ENCODE results near the gene GAK.
"Not testable (repeated sequence)": the region's sequence is repeated elsewhere in the genome, so short reads cannot be mapped to it uniquely, and the experiment has no call there.

The GAK gene

DNA sequence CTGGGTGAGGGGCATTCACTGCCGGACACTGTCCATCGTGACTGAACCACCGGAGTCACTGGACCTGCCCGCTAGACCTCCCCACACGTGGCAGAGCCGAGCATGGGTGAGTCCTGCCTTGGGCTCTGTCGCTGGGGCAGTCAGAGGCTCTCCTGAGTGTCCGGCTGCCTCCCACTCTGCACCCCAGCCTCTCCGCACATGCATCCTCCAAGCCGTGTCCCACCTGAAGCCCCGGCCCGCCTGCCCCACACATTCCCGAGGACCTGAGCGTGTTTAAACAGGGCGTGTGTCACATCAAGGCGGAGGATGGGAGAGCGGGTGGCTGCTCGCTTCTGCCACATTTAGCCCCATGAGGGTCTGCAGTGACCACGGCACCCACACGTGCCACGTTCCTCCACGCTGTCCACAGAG, 110.9 kb downstream of the GAK start:
- DNase-seq (ENCODE audit: extremely low read depth in 1 of 2, low read depth in 1 of 2): no peak

DNA sequence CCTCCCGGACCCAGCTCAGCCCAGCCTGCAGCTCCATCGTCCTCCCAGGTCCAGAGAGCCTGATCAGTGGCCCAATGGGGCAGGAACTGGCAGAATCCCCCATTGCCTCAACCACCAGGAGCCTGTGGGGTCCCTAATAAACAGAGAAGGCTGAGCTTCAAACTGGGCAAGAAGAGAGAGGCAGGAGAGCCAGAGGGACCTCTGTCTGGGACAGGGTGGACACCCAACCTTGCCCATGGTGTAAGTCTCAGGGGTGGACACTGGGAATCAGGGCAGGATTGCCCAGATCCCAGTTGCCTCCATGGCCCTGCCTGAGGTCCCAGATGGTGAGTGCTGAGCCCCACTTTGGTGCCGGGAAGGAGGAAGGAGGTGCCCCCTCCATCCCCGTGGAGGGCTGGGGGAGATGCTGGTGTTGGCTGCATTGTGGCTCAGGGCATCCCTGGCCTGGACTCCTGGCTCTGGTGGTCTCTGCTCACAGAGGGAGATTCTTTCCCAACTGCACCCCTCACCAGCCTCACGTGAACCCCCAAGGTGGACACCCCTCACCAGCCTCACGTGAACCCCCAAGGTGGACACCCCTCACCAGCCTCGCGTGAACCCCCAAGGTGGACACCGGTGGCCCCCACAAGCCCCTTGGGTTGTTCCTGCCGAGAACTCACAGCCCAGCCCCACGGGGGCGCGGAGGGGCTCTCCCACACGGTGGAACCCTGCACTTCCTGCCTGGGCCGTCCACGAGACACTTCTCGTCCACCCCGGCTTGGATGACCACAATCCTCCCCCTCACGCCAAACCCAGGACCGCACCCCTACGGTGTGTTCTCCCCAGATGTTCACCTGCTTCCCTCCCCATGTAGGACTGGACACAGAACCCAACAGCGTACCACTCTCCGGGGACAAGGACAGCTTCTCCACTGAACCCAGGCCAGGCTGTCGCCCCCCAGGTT, 111.6 kb downstream of the GAK start:
- no peak for DNase-seq (ENCODE audit: extremely low read depth in 1 of 2, low read depth in 1 of 2)

DNA sequence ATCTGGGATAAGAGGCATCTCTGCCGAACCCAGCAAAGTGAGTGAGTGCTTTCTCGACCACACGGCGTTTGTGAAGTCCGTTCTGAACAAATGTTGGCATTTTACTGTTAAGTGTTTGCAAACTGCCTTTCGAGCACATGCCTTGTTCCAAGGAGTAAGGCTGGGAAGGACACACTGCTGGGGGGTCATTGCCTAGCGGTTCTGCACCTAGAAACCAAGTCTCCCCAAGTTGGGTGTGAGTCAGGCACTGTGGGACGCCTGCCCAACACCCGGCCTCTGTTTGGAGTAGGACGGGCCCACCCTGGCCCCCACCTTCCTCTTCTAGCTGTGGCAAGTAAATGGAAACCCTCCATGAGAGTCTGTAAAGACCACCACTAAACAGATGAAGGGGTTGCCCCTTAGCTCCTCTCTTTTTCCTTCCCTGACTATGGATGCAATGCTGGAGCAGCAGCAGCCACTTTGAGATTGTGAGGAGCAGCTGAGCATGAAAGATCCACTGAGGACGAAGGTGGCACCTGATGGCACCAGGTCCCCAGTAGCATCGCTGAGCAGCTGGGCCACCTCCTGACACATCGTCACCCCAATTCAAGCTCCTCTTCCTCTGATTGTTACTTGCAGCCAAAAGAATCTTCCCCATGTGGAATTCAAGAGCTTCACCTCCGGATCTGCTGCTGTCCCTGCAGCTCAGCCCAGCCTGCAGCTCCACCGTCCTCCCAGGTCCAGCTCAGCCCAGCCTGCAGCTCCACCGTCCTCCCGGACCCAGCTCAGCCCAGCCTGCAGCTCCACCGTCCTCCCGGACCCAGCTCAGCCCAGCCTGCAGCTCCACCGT, 112.5 kb downstream of the GAK start:
- DNase-seq (ENCODE audit: extremely low read depth in 1 of 2, low read depth in 1 of 2): no peak

DNA sequence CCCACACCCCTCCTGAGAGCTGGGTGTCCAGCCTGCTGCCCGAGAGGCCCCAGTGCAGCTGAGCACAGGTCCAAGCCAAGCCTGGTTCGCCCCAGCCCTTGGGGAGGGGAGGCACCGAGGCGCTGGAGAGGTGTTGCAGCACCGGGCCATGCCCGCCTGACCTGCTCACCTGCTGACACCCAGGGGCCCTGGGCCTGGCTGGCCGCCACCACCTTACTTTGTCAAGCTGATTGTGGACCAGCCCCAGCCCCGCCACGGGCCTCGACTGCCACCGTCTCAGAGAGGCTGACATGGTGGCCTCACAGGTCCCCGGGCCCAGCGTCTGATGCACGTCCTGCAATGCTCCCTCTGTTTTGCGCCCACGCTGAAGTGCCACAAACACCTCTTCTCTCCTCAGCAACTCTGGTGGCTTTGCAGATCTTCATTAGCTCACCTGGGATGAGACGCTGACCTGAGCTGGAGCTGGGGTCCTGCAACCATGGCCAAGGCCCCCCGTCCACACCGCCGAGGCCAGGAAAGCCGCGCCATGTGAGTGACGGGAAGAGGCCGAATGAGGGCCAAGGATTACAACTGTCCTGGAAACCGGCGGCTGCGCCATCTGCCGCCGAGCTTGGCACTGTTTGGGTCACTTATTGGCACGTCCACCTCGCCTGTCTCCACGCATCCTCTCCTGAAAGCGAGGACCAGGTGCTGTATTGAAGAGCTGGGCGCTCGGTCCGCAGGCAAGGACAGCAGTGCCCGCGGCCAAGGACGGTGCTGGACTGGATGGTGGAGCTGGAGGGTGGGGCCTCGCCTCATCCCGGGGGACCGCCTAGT, 113.8 kb downstream of the GAK start:
- no peak for DNase-seq (ENCODE audit: extremely low read depth in 1 of 2, low read depth in 1 of 2)

DNA sequence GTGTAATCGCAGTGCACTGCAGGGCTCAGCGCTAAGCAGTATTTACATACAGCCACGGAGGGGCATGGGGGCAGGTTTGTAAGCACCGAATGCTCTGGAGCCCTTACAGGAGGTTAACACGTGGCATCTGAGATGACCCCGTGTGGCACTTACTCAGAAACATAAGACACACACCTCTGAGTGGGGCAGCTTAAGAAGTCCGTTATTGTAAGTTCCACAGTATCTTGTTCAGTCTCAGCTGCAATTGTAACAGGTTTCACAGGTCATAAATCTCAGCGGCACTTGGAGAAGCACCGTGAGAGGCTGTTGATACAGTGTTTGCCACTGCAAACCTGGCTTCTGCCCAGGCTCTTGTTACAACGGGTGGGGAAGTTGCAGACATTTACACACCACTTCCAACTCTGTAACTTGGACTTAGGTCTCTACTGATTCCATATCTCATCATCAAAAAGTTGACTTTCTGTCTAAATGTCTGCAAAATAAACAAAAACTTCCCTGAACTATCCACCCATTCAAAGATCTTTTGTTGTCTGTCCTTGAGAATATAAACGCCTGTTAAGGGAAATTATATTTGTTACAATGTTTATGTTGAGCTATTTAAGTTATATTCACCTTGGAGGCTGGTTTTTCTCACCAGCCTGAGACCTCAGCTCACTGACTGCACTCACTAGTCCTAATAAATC, 116.5 kb downstream of the GAK start:
- DNase-seq (ENCODE audit: extremely low read depth in 1 of 2, low read depth in 1 of 2): no peak

DNA sequence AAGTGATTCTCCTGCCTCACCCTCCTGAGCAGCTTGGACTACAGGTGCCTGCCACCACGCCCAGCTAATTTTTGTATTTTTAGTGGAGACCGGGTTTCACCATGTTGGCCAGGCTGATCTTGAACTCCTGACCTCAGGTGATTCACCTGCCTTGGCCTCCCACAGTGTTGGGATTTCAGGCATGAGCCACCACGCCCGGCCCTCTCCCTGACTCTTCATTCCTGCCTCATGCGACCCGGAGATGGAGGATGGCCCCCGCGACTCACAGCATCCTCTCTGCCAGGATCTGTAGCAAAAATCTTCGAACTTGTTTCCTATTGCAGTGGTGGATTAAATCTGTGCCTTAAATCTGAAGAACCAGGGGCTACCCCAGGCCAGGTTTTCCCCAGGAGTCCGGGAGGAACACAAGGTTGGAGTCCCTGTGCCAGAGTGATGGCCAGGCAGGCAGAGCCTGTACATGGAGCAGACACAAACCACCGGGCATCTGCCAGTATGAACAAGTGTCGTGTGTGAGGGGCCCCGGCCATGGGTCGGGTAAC, 117.7 kb downstream of the GAK start:
- DNase-seq (ENCODE audit: extremely low read depth in 1 of 2, low read depth in 1 of 2): no peak

DNA sequence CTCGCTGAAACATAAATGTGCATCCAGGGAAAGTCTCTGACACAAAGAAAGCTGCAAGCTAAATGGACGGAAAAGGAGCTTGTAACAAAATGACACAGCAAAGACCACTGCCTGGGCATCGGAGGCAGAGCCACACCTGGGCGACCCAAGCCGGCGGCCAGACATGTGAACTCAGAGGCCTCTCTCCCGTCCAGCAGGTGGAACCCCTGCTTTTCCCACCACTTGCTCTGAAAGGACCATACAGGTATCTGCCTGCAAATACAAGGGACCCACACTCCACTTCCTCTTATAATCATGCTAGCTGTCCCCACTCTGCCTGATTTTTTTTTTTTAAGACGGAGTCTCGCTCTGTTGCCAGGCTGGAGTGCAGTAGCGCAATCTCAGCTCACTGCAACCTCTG, 118.2 kb downstream of the GAK start:
- DNase-seq (ENCODE audit: extremely low read depth in 1 of 2, low read depth in 1 of 2): no peak

DNA sequence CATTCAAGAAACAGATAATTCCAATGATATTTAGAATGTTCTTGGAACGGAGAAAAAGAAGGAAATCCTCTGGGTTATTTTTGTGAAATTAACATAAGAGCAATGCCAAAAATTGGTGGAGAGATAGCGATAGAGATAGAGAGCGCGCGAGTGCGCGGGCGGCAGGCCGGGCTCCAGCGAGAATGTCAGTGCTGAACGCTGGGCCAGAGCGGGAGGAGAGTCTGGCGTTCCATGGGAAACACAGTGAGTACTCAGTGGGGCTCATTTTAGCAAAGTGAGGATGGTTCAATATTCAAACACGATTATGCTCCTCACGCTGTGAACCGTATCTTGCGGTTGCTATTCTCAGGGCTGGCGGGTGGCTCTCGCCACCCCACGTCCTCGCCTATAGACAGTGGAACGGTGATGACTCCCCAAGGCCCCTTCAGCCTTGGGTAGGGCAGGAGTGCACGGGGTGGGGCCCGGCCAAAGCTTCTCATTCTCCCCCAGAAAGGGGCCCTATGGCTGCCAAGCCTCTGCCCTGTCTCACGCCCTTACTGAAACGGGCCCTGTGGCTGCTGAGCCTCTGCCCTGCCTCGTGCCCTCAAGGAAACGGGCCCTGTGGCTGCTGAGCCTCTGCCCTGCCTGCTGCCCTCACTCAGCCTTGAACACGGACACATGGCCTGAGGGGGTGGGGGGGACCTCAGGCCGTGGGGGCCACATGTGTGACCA, 123.1 kb downstream of the GAK start:
- no peak for DNase-seq (ENCODE audit: extremely low read depth in 1 of 2, low read depth in 1 of 2)

DNA sequence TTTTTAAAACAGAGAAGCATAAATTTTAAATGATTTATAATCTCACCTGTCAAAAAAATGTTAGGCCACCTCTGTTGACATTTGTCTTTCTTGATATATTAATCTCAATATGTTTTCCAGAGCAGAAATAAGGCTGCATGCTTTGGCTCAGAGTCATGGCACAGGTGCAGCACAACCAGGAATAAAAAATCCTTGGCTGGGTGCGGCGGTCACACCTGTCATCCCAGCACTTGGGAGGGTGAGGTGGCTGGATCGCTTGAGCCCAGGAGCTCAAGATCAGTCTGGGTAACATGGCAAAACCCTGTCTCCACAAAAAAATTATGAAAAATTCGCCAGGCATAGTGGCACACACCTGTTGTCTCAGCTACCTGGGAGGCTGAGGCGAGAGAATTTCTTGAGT, 124.3 kb downstream of the GAK start:
- no peak for DNase-seq (ENCODE audit: extremely low read depth in 1 of 2, low read depth in 1 of 2)

DNA sequence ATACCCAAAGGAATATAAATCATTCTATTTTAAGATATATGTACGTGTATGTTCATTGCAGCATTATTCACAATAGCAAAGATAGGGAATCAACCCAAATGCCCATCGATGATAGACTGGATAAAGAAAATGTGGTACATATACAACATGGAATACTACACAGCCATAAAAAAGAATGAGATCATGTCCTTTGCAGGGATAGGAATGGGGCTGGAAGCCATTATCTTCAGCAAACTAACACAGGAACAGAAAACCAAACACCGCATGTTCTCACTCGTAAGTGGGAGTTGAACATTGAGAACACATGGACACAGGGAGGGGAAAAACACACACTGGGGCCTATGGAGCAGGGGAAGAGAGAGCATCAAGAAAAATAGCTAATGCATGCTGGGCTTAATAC, 125.1 kb downstream of the GAK start:
- not testable (repeated sequence) for DNase-seq (ENCODE audit: extremely low read depth in 1 of 2, low read depth in 1 of 2)

DNA sequence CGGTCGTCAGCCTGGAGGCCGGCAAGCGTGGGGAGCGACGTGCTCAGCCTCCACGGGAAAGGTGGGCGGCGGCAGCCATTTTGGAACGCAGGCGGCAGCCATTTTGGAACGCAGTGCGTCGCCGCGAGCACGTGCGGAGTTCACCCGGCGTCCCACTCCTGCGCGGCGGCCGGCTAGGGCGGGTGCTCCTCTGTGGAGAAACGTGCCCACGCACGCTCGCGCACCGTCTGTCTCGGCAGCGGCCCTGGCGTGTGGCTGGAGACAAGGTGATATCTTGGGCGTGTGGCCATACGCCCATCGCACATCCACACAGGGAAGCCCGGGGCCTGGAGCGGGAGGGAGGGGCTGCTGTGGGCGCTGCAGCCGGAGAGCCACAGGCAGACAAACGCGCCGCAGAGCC, 127.3 kb downstream of the GAK start:
- no peak for DNase-seq (ENCODE audit: extremely low read depth in 1 of 2, low read depth in 1 of 2)

DNA sequence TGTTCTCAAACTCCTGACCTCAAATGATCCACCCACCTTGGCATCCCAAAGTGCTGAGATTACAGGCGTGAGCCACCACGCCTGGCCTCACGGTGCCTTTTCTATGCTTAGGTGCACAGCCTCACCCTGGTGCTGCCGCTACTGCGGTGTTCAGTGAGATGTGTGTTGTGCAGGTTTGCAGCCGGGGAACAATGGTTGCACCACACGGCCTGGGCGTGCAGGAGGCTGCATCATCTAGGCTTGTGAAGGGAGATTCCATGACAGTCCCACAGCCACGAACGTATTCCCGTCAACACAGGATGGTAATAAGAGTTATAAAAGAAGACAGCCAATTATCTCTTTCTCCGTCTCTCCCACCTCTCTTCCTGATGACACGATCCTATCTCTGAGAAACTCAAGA, 128.2 kb downstream of the GAK start:
- no peak for DNase-seq (ENCODE audit: extremely low read depth in 1 of 2, low read depth in 1 of 2)

DNA sequence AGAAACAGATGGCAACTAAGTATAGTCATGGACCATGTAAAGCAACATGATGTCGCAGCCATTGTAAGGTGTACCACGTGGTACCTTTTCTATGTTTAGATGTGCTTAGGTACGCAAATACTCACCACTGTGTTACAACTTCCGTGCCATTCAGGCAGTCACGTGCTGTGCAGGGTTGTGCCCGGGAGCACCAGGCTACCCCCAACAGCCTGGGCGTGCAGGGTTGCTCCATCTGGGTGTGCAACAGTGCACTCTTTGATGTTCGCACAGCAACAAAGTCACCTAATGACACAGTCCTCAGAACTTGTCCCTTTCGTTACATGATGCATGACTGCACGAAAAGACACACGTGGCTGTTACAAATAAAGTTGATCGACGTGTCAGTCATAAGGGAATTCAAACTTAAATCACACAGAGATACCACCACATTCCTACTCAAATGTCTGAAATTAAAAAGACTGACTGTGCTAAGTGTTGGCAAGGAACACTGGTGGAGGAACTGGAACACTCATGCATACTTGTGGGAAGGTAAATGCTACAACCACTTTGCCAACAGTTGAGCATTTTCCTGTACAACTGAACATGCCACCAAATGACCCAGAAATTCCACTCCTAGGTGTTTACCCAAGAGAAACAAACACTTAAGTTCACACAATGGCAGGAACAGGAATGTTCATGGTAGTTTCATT, 130.5 kb downstream of the GAK start:
- no peak for DNase-seq (ENCODE audit: extremely low read depth in 1 of 2, low read depth in 1 of 2)
